ENCODE data around the gene UQCRC2.

DNA sequence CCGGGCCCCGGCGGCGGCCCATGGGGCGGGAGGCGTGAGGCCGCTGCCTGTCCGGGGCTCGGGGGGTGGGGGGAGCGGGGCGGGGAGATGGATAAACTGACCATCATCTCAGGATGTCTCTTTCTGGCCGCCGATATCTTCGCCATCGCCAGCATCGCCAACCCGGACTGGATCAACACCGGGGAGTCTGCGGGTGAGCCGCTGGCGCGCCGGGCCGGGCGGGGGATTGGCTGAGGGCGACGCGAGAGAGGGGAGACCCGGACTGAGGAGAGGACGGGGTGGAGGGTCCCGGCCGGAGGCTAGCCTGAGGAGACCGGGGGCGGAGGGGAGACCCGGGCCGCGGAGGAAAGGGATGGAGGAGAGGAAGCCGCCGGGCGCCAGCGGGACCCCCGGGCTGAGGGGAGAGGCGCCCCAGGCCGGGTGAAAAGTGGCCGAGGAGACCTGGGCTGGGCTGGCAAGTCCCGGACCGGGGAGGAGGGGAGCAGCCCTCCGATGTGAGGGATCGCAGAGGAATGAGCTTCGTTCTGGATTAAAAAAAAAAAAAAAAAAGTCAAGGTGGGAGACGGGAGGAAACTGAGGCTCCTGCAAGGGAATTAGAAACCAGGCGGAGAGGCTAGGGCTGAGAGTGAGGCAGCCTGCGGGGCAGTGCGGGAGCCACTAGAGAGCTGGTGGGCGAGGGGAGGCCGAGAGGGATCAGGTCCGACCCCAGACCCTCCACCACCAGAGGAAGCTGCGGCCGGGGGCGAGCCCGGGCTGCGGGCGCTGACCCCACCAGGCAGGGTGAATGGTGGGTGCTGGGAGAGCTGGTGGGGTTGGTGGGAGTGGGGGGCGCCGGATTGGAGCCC is 55.3 kb downstream of the UQCRC2 start:
- TF ChIP-seq, protein P1, sequence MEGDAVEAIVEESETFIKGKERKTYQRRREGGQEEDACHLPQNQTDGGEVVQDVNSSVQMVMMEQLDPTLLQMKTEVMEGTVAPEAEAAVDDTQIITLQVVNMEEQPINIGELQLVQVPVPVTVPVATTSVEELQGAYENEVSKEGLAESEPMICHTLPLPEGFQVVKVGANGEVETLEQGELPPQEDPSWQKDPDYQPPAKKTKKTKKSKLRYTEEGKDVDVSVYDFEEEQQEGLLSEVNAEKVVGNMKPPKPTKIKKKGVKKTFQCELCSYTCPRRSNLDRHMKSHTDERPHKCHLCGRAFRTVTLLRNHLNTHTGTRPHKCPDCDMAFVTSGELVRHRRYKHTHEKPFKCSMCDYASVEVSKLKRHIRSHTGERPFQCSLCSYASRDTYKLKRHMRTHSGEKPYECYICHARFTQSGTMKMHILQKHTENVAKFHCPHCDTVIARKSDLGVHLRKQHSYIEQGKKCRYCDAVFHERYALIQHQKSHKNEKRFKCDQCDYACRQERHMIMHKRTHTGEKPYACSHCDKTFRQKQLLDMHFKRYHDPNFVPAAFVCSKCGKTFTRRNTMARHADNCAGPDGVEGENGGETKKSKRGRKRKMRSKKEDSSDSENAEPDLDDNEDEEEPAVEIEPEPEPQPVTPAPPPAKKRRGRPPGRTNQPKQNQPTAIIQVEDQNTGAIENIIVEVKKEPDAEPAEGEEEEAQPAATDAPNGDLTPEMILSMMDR (IDR thresholded peaks at IDR 0.05), result no peak
- TF ChIP-seq POLR2AphosphoS5 (IDR thresholded peaks at IDR 0.05), result no peak

Data from transverse colon (tissue), 4 donors.